ENCODE measurements around the gene KCNE3.

Gene KCNE3, protein sequence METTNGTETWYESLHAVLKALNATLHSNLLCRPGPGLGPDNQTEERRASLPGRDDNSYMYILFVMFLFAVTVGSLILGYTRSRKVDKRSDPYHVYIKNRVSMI

DNA sequence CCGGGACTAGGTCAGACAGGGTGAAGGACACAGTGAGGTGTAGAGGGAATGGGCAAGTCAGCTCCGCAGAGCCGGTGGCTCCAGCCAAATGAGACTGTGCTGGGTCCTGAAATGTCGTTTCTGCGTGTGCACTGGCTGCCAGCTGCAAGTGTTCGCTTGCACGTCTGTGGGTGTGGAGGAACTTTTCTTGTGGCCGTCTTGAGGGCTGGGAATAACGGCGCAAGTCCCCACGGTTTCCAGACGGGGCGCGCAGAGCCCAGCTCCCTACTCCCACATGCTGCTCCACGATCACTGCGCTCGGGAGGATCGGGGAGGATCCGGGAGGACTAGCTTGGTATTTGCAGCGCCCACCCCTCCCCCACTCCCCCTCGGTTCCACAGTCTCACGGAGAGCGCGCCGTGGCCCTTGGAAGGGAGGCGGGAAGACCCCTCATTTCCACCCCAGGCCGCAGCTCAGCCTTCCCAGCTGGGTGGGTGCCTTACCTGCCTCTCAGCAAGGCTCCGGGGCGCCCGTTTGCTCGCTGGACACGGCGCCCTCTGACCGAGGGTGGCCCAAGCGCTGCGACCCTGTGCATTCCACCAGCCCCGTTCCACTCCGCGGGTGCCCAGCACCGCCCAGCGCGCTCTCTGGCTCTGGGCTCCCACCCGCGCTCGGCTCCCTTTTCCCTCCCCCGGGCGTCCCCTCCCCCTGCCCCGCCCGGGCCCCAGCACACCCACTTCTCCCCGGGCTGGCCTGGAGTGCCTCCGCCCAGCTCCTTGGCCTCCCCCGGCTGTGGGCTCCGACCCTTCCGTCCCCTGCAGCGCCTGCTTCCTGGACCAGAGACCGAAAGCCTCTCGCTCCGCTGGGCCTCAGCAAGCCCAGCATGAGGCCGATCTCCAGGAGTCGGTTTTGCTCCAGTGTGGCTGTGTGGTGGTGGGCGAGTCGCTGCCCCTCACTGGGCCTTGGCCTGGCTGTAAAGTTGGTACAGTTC lies at the start of gene KCNE3:
Gene KCNE3 (minus strand): TSS at position 634 of the 970 bp plus-strand sequence. CDS start 9,986 bp downstream, outside the sequence.
- DNase-seq = no peak

GRCh38 chr11:74507582-74507981 lies 40.2 kb upstream of the KCNE3 start:
- no peak for DNase-seq

DNA sequence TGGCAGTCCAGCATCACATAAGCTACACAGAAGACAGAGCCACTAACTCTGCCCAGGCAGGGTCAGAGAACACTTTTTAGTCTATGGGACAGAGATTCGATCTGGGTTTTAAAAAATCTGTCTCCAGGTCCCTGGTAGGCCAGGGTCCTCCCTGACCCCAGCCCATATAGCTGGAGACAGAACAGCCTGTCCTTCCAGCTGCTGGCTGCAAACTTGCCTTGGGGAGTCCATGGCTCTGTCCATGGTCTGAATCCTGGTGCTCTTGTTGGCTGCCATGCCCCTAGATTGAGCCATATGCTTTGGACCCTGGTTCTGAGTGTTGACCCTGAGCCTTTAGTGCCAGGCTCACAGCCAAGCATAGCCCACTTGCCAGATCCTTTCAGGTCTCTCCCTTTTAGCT lies 39.5 kb upstream of the KCNE3 start:
- no peak for DNase-seq

- no peak for DNase-seq
These were observed 38.6 kb upstream of the KCNE3 start for GRCh38 chr11:74505911-74506310.

DNA sequence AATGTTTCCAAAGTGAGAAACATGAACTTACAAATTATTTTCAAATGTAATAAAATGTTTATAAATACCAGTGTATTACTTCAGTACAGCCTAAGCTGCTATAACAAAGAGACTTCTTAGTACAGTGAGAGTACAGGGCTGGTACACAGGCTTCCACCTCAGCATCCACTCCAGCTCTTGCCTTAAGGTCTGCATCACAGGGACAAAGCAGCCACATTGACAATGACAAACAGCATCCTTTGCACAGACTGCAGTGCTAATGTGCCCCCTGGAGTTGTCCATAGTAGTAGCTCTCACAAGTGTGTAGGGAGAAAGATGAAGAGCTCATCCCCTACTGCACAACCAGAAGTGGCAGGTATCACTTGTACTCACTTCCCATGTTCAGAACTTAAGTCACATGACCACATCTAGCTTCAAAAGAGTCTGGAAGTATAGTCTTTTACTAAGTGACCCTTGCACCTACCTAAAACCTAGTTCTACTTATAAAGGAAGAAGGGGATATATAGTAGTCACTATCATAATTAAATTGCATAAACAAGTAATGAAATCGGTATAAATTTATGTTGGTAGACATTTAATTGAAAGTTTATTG lies 36.8 kb upstream of the KCNE3 start:
- DNase-seq = no peak

DNA sequence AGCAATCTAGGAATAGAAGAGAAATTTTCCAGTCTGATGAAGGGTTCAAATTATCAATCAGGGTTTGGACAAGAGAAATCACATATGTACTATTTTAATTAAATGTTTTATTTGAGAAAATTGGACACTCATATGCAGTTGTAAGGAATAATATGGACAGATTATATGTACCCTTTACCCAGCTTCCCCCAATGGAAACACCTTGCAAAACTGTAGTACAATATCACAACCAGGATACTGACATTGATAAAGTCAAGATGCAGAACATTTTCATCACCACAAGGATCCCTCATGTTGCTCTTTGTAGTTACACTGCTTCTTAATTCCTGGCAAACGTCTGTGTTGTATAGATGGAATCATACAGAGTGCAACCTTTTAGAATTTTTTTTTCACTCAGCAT lies 27.6 kb upstream of the KCNE3 start:
- DNase-seq = no peak

DNA sequence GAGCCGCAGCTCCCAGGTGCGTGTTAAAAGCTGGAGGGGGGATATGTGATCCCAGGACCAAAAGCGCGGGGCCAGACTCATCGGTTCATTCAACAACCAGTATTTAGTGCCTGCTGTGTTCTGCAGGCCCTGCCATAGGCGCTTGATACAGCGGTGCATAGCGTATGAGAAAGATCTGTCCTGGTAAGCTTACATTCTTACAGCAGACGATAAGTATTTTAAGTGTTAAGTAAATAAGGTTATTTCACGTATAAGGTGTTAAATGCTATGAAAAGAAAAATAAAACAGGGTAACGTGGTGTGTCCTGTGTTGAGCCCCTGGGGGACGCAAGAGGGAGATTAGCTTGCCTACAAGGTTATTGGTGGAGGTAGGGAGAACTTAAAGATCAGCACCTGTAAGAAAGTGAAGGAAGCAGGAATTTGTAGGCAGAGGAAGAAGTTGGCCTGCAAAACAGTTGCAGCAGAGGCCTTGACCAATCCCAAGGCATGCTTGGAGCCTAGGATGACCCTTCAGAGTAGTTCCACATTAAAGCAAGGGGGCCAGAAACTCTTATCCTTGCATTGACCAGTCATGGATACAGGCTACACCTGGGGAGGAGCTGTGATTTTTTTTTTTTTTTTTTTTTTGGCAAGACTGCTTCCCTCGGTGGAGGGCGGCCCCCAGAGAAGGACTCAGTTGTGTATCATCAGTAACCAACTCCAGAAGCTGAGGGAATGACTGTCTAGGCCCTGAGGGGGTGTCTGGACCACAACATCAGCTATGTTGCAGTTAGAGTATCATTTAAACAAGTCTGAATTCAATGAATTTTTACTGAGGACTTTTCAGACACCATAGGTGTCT lies 26.7 kb upstream of the KCNE3 start:
- no peak for DNase-seq

- peak; percentile 98 for DNase-seq
These were observed 25.8 kb upstream of the KCNE3 start, which contains the start of gene LIPT2 for GRCh38 chr11:74492974-74493790. Gene LIPT2 (minus strand): TSS chr11:74493724. CDS start chr11:74493703, 21 bp downstream.

DNA sequence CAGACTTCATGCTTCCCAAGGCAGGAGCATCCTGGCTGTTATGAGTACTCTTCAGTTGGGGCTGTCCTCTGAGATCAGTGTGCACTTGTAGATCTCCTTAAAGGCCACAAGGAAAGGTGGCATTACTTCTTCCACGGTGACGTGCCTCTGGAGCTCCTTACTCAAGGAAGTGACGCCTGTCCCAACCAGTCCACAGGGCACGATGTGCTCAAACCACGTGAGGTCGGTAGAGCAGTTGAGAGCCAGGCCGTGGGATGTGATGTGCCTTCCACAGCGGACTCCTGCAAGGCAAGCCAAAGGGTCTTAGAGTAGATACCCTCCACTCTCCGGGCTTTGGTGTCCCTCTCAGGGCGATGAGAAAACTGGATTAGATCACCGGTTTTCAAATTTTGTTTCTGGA lies 24.7 kb upstream of the KCNE3 start:
- no peak for DNase-seq

DNA sequence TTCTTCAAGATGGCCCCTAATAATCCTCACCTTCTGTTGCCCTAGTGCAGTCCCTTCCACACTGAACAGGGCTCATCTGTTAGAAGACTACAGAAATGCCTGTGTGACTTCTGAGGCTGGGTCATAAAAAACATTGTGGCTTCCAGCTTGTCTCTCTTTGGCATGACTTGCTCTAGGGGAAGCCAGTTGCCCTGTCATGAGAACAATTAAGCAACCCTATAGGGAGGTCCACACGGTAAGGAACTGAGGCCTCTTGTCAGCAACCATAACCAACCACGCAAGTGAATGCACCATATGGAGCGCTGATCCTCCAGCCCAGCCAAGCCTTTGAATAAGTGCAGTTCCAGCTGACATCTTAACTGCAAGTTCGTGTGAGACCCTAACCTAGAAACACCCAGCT lies 23.6 kb upstream of the KCNE3 start:
- DNase-seq = no peak

DNA sequence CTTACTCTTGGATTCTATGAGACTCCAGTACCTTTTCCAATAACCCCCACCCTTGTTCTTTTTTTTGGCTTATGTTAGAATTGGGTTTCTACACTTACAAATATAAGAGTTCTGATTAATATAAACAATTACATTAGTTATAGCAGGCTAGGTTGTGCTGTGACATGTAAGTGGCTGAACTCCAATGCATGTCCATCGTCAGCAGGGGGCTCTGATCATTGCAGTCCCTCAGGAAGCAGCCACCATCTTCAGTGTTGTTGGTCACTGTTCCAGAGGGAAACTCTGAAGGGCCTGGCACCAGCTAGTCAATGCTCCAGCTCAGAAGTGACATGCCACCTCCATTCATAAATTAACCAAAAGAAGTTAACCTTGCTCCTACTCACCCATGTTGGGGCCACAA lies 20.5 kb upstream of the KCNE3 start:
- no peak for DNase-seq

- no peak for DNase-seq
These were observed 18.5 kb upstream of the KCNE3 start for GRCh38 chr11:74485868-74486267.

- no peak for DNase-seq
These were observed 13.5 kb upstream of the KCNE3 start for GRCh38 chr11:74480688-74481417.

GRCh38 chr11:74479732-74480123 lies 12.4 kb upstream of the KCNE3 start:
- DNase-seq = no peak

DNA sequence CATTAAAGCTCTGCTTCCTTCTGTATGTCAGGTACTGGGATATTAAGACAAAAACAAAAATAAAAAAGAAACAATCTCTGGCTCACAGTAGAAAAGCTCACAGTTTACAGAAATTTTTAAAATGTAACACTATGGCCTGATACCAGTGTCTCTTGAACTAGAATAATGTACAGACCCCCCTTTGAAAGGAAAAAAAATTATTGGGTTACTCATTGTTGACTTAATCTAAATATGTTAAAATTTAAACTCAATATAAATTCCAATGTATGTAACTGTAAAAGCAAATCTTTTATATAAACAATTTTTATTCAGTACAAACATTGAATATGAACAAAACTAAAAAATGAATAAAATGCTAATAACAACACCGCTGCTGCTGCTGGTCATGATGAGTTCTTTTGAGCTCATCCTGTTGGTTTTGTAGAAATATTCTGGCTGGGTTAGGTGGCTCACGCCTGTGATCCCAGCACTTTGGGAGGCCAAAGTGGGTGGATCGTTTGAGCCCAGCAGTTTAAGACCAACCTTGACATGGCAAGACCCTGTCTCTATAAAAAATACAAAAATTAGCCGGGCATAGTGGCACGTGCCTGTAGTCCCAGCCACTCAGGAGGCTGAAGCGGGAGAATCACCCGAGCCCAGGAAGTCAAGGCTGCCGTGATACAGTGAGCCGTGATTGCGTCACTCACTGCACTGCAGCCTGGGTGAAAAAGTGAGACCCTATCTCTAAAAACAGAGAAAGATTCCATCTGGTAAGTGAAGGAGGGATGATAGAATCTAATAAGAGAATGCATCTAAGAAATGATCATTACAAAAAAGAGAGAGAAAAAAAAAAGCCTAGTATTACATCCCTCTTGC lies 11.8 kb upstream of the KCNE3 start:
- no peak for DNase-seq

DNA sequence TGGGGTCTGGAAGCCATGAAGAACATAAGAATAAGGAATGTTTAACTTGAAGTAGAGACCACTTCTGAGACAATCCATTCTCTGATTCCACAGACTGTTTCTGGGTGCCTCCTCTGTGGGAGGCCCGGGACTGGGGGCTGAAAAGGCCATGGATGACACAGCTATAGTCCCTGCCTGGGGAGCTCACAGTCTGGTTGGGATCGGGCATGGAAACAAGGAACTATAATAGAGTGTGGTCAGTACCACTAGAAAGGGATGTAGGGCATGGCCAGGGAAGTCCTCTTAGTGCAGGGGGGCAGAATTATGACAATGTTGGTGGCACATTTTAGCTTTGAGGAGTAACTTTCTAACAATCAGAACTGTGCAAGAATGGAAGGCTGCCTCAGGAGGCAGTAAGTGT lies 9.2 kb upstream of the KCNE3 start:
- DNase-seq = no peak

- no peak for DNase-seq
These were observed 7.0 kb upstream of the KCNE3 start for GRCh38 chr11:74474316-74474715.

GRCh38 chr11:74473382-74474173 lies 6.2 kb upstream of the KCNE3 start:
- DNase-seq = no peak

DNA sequence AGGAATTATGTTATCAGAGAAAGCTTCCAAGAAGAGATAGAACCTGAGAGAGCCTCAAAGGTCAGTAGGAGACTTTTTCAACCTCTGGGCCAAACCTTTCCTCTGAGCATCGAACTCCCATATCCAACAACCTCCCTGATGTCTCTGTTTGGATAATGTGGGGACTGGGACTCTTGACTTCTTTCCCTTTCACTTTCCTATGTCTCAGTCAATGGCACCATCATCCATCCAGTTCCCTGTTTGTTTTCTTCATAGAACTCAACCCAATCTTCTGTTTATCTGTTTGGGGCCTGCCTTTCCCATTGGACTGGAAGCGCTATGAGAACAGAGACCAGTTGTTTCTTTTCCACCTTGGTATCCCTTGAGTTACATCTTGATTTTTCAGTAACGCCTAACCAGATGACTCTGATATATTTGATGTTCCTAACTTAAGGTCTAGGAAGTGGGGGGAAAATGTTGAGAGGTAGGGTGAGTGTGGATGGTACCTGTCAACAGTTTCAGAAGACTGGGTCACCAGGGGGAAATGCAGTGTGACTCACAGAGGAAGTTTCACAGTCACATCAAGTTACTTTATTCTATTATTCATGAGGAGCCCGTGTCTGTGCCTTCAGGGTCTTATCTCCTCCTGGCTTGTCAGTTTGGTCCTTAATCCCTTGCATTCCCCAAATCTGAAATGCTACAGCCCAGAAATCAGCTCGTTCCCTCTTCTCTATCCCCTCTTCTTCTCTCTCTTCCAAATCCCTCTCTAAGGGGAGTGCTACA lies 4.5 kb upstream of the KCNE3 start:
- no peak for DNase-seq
